Ishikawa (cell line): Measurements from ENCODE around the gene ASB2.

ENCODE experiments used
- CREB1 ChIP-seq: IDR thresholded peaks from 2 replicates; pipeline ENCODE4 v1.6.1; 2012; ENCODE audit warnings: low read depth
- EP300 ChIP-seq: IDR thresholded peaks from 2 replicates; pipeline ENCODE4 v1.6.1; 2012; ENCODE audit warnings: borderline replicate concordance
- RAD21 ChIP-seq: IDR thresholded peaks from 2 replicates; pipeline ENCODE4 v1.6.1; 2012; ENCODE audit warnings: low read depth
- TAF1 ChIP-seq: IDR thresholded peaks from 2 replicates; pipeline ENCODE4 v1.6.1; 2012; ENCODE audit warnings: low read depth, mild to moderate bottlenecking
- USF1 ChIP-seq: IDR thresholded peaks from 2 replicates; pipeline ENCODE4 v1.6.1; 2012
- TF ChIP-seq, protein P1 (sequence below): IDR thresholded peaks from 2 replicates; pipeline ENCODE4 v1.6.1; 2012; ENCODE audit warnings: low read depth, mild to moderate bottlenecking

- TF ChIP-seq EP300, result no peak
- no peak for TF ChIP-seq RAD21
- TF ChIP-seq TAF1, result no peak
- TF ChIP-seq, protein P1, sequence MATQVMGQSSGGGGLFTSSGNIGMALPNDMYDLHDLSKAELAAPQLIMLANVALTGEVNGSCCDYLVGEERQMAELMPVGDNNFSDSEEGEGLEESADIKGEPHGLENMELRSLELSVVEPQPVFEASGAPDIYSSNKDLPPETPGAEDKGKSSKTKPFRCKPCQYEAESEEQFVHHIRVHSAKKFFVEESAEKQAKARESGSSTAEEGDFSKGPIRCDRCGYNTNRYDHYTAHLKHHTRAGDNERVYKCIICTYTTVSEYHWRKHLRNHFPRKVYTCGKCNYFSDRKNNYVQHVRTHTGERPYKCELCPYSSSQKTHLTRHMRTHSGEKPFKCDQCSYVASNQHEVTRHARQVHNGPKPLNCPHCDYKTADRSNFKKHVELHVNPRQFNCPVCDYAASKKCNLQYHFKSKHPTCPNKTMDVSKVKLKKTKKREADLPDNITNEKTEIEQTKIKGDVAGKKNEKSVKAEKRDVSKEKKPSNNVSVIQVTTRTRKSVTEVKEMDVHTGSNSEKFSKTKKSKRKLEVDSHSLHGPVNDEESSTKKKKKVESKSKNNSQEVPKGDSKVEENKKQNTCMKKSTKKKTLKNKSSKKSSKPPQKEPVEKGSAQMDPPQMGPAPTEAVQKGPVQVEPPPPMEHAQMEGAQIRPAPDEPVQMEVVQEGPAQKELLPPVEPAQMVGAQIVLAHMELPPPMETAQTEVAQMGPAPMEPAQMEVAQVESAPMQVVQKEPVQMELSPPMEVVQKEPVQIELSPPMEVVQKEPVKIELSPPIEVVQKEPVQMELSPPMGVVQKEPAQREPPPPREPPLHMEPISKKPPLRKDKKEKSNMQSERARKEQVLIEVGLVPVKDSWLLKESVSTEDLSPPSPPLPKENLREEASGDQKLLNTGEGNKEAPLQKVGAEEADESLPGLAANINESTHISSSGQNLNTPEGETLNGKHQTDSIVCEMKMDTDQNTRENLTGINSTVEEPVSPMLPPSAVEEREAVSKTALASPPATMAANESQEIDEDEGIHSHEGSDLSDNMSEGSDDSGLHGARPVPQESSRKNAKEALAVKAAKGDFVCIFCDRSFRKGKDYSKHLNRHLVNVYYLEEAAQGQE, result no peak
- no peak for TF ChIP-seq USF1
- no peak for TF ChIP-seq CREB1
These were observed 2.4 kb upstream of the ASB2 start for GRCh38 chr14:93978735-93979134.
